Spinal cord (tissue), 10 donors: Measurements from ENCODE around the gene ITFG1. TPM values are rescaled to one million over a fixed set of nuclear protein-coding genes. Genes with fewer than 3 reads are reported as not detected.

ENCODE experiments used
- DNase-seq, 6 donors: peaks; one replicate each; pipeline versions ENCODE4 v3.0.0 to v3.0.0-alpha.2; 2013 to 2015; ENCODE audit warnings: low spot score in 6 of 6, low read depth in 4 of 6
- H3K27ac ChIP-seq: one replicate; pipeline ENCODE4 v1.5.1; 2013; ENCODE audit warnings: low read depth, low read length, control low read depth
- H3K27me3 ChIP-seq: one replicate; pipeline ENCODE4 v1.6.1; 2013; ENCODE audit warnings: low read length; ENCODE audit not compliant: control insufficient read depth, insufficient read depth
- H3K36me3 ChIP-seq: one replicate; pipeline ENCODE4 v1.6.1; 2013; ENCODE audit warnings: low read length; ENCODE audit not compliant: control insufficient read depth, insufficient read depth
- H3K4me1 ChIP-seq: one replicate; pipeline ENCODE4 v1.6.1; 2013; ENCODE audit warnings: low read length; ENCODE audit not compliant: control insufficient read depth, insufficient read depth
- H3K4me3 ChIP-seq: one replicate; pipeline ENCODE4 v1.5.1; 2013; ENCODE audit warnings: low read depth, low read length, control low read depth
- H3K9me3 ChIP-seq: one replicate; pipeline ENCODE4 v1.6.1; 2013; ENCODE audit warnings: low read length; ENCODE audit not compliant: control insufficient read depth, insufficient read depth
- WGBS: methylation state at CpG from one replicate; pipeline ENCODE4 v1.1.5; 2013; ENCODE audit warnings: missing lambda C conversion rate; ENCODE audit not compliant: insufficient coverage; 5-methylcytosine and 5-hydroxymethylcytosine counted together
- long read RNA-seq, 4 donors: transcript quantifications; one replicate each; lab custom pipeline, GENCODE V29; 2026
- polyA plus RNA-seq, 2 donors: library from polyadenylated mRNA; unstranded; fragments of 120-200 nt; gene quantifications; one replicate each; pipeline ENCODE4 v1.2.1, GENCODE V29; 2013; ENCODE audit not compliant: insufficient read length in 2 of 2
- total RNA-seq, 2 donors: library from RNA; depleted of rRNA in 1 of 2; stranded (reverse); fragments of 120-200 nt in 1 of 2; fragments of >200 nt in 1 of 2; gene quantifications; one replicate each; pipeline versions ENCODE4 v1.2.3 to v1.2.4, GENCODE V29; 2013 to 2014
- donor health status: healthy.

ITFG1 gene
- total RNA-seq (100 to 1,000 TPM in 1 of 2 donors, 10 to 100 TPM in 1; 96.6 to 180 TPM), polyA plus RNA-seq (100 to 1,000 TPM; 126 to 129 TPM)
- long read RNA-seq, donor 1, transcript ITFG1-201 (18 exons, 3,400 nt), result major isoform, 31 of 53 reads
- long read RNA-seq, donor 1, partial matches to known transcripts, result 14 of 53 reads
- long read RNA-seq, donor 1, other reads (novel, unspliced or antisense), result 8 of 53 reads
- long read RNA-seq, donor 2, transcript ITFG1-201 (18 exons, 3,400 nt), result major isoform, 5 of 10 reads
- long read RNA-seq, donor 2, partial matches to known transcripts, result 5 of 10 reads
- long read RNA-seq, donor 2, other reads (novel, unspliced or antisense), result 0 of 10 reads
- long read RNA-seq, donor 3, transcript ITFG1-201 (18 exons, 3,400 nt), result major isoform, 12 of 17 reads
- long read RNA-seq, donor 3, partial matches to known transcripts, result 5 of 17 reads
- long read RNA-seq, donor 3, other reads (novel, unspliced or antisense), result 0 of 17 reads
- long read RNA-seq, donor 4, transcript ITFG1-201 (18 exons, 3,400 nt), result major isoform, 13 of 33 reads
- long read RNA-seq, donor 4, partial matches to known transcripts, result 20 of 33 reads
- long read RNA-seq, donor 4, other reads (novel, unspliced or antisense), result 0 of 33 reads

- H3K9me3 ChIP-seq, result no peaks in the 10 kb centered on the region
- peak within 1 kb of the TSS; percentile 88 for H3K4me3 ChIP-seq
- H3K4me1 ChIP-seq, result peaks cover 11% of the 10 kb centered on the region
- no peaks in the 10 kb centered on the region for H3K27me3 ChIP-seq
- no peaks in the 10 kb centered on the region for H3K36me3 ChIP-seq
- WGBS, result under 1% methylated on average over 82 of the region's 82 CpGs
- peak within 1 kb of the TSS; percentile 97 for H3K27ac ChIP-seq
- peak; percentile 80 to 98 (median 86) for DNase-seq
Observed at GRCh38 chr16:47460711-47461597, at the start of gene ITFG1, which contains the start of gene PHKB. ITFG1 (minus strand) TSS chr16:47461063; CDS start chr16:47461045, 18 bp downstream. PHKB (plus strand) TSS chr16:47461331; CDS start chr16:47461351, 20 bp downstream.

GRCh38 chr16:47507701-47508100 lies 46.8 kb upstream of the ITFG1 start:
- H3K9me3 ChIP-seq, result no peaks in the 10 kb centered on the region
- WGBS, result no CpG with 5 or more reads among the region's 1 CpG
- H3K27ac ChIP-seq, result no peak overlapping the region
- H3K27me3 ChIP-seq, result no peaks in the 10 kb centered on the region
- no peak overlapping the region for H3K4me3 ChIP-seq
- no peaks in the 10 kb centered on the region for H3K4me1 ChIP-seq
- H3K36me3 ChIP-seq, result peaks cover 16% of the 10 kb centered on the region
- peak in 1 of 6 donors; percentile 8 for DNase-seq

GRCh38 chr16:47506800-47507199 lies 45.9 kb upstream of the ITFG1 start:
- no CpG with 5 or more reads among the region's 2 CpGs for WGBS
- DNase-seq, result no peak
- Histone ChIP-seq H3K4me1 (no peaks in the 10 kb centered on the region), H3K36me3 (peaks cover 14% of the 10 kb centered on the region), H3K27ac (no peak overlapping the region), H3K27me3 (no peaks in the 10 kb centered on the region), H3K4me3 (no peak overlapping the region), H3K9me3 (no peaks in the 10 kb centered on the region)

- DNase-seq, result no peak
- H3K27me3 ChIP-seq, result no peaks in the 10 kb centered on the region
- H3K27ac ChIP-seq, result no peak overlapping the region
- H3K9me3 ChIP-seq, result no peaks in the 10 kb centered on the region
- WGBS, result 97% methylated on average over 6 of the region's 7 CpGs
- H3K4me1 ChIP-seq, result no peaks in the 10 kb centered on the region
- H3K36me3 ChIP-seq, result peaks cover 19% of the 10 kb centered on the region
- no peak overlapping the region for H3K4me3 ChIP-seq
Observed at GRCh38 chr16:47504599-47504998, 43.7 kb upstream of the ITFG1 start.

GRCh38 chr16:47503936-47504335 lies 43.1 kb upstream of the ITFG1 start:
- no peak overlapping the region for H3K4me3 ChIP-seq
- H3K27me3 ChIP-seq, result no peaks in the 10 kb centered on the region
- no peaks in the 10 kb centered on the region for H3K4me1 ChIP-seq
- H3K27ac ChIP-seq, result no peak overlapping the region
- H3K9me3 ChIP-seq, result no peaks in the 10 kb centered on the region
- peaks cover 21% of the 10 kb centered on the region for H3K36me3 ChIP-seq
- DNase-seq, result no peak
- no CpG with 5 or more reads among the region's 1 CpG for WGBS

GRCh38 chr16:47499700-47500264 lies 38.9 kb upstream of the ITFG1 start:
- 83% methylated on average over 5 of the region's 9 CpGs for WGBS
- H3K27ac ChIP-seq, result no peak overlapping the region
- no peaks in the 10 kb centered on the region for H3K4me1 ChIP-seq
- H3K9me3 ChIP-seq, result no peaks in the 10 kb centered on the region
- no peak for DNase-seq
- H3K36me3 ChIP-seq, result peaks cover 18% of the 10 kb centered on the region
- no peaks in the 10 kb centered on the region for H3K27me3 ChIP-seq
- H3K4me3 ChIP-seq, result no peak overlapping the region

GRCh38 chr16:47499080-47499699 lies 38.3 kb upstream of the ITFG1 start:
- Histone ChIP-seq H3K9me3 (no peaks in the 10 kb centered on the region), H3K36me3 (peaks cover 15% of the 10 kb centered on the region)

GRCh38 chr16:47493381-47494337 lies 32.8 kb upstream of the ITFG1 start:
- Histone ChIP-seq H3K27me3 (no peaks in the 10 kb centered on the region), H3K27ac (no peak overlapping the region), H3K36me3 (peaks cover 3% of the 10 kb centered on the region), H3K9me3 (peaks cover 15% of the 10 kb centered on the region), H3K4me3 (no peak overlapping the region), H3K4me1 (no peaks in the 10 kb centered on the region)
- DNase-seq, result no peak
- 100% methylated on average over 1 of the region's 9 CpGs for WGBS

More at GRCh38 chr16:47499080-47499699, 38.3 kb upstream of the ITFG1 start:
- WGBS, result no CpG with 5 or more reads among the region's 2 CpGs
- H3K4me3 ChIP-seq, result no peak overlapping the region
- H3K4me1 ChIP-seq, result no peaks in the 10 kb centered on the region
- H3K27me3 ChIP-seq, result no peaks in the 10 kb centered on the region
- H3K27ac ChIP-seq, result no peak overlapping the region
- DNase-seq, result no peak
